ENCODE data around the gene LMF2.

The LMF2 gene

GRCh38 chr22:50476868-50477267, 30.6 kb downstream of the LMF2 start:
- H3K4me1 ChIP-seq (ENCODE audit: control insufficient read depth, insufficient read depth, low read length), result peaks cover 30% of the 10 kb centered on the region
- H3K4me3 ChIP-seq (ENCODE audit: low read length in 2 of 2), result no peak overlapping the region
- H3K36me3 ChIP-seq (ENCODE audit: control insufficient read depth in 2 of 2, insufficient read depth in 2 of 2, low read length in 2 of 2), result no peaks in the 10 kb centered on the region
- H3K9me3 ChIP-seq (ENCODE audit: control insufficient read depth in 2 of 2, low read length in 2 of 2), result no peaks in the 10 kb centered on the region
- H3K27me3 ChIP-seq (ENCODE audit: control insufficient read depth in 1 of 2, insufficient read depth in 2 of 2, low read length in 2 of 2), result peaks cover 12 to 22% of the 10 kb centered on the region in 2 donors
- no peak overlapping the region for H3K9ac ChIP-seq (ENCODE audit: low read length in 2 of 2)
- no peak overlapping the region for H3K27ac ChIP-seq (ENCODE audit: low read length)

- no peaks in the 10 kb centered on the region for H3K36me3 ChIP-seq (ENCODE audit: control insufficient read depth in 2 of 2, insufficient read depth in 2 of 2, low read length in 2 of 2)
- peak overlapping the region; percentile 34 to 62 for H3K9ac ChIP-seq (ENCODE audit: low read length in 2 of 2)
- no peaks in the 10 kb centered on the region for H3K9me3 ChIP-seq (ENCODE audit: control insufficient read depth in 2 of 2, low read length in 2 of 2)
- H3K4me3 ChIP-seq (ENCODE audit: low read length in 2 of 2), result peak overlapping the region; percentile 67 to 81
- H3K27me3 ChIP-seq (ENCODE audit: control insufficient read depth in 1 of 2, insufficient read depth in 2 of 2, low read length in 2 of 2), result peaks cover 9 to 10% of the 10 kb centered on the region in 2 donors
- H3K4me1 ChIP-seq (ENCODE audit: control insufficient read depth, insufficient read depth, low read length), result peaks cover 40% of the 10 kb centered on the region
- peak overlapping the region; percentile 31 for H3K27ac ChIP-seq (ENCODE audit: low read length)
These were observed 31.9 kb downstream of the LMF2 start for GRCh38 chr22:50475652-50476002.

GRCh38 chr22:50474710-50475651, 32.5 kb downstream of the LMF2 start, which contains the start of gene SBF1:
SBF1 (minus strand) TSS chr22:50475035; CDS start chr22:50474840, 195 bp downstream.
- no peaks in the 10 kb centered on the region for H3K9me3 ChIP-seq (ENCODE audit: control insufficient read depth in 2 of 2, low read length in 2 of 2)
- peak within 1 kb of the TSS; percentile 31 for H3K27ac ChIP-seq (ENCODE audit: low read length)
- H3K4me1 ChIP-seq (ENCODE audit: control insufficient read depth, insufficient read depth, low read length), result peaks cover 47% of the 10 kb centered on the region
- H3K4me3 ChIP-seq (ENCODE audit: low read length in 2 of 2), result peak within 1 kb of the TSS; percentile 68 to 81
- H3K27me3 ChIP-seq (ENCODE audit: control insufficient read depth in 1 of 2, insufficient read depth in 2 of 2, low read length in 2 of 2), result peaks cover 3 to 4% of the 10 kb centered on the region in 2 donors
- H3K36me3 ChIP-seq (ENCODE audit: control insufficient read depth in 2 of 2, insufficient read depth in 2 of 2, low read length in 2 of 2), result no peaks in the 10 kb centered on the region
- H3K9ac ChIP-seq (ENCODE audit: low read length in 2 of 2), result peak within 1 kb of the TSS; percentile 71 to 73

GRCh38 chr22:50473855-50474671, 33.4 kb downstream of the LMF2 start:
- Histone ChIP-seq H3K4me3 (ENCODE audit: low read length in 2 of 2) (peak overlapping the region; percentile 68 to 81), H3K9me3 (ENCODE audit: control insufficient read depth in 2 of 2, low read length in 2 of 2) (no peaks in the 10 kb centered on the region), H3K9ac (ENCODE audit: low read length in 2 of 2) (peak overlapping the region; percentile 71 to 73), H3K36me3 (ENCODE audit: control insufficient read depth in 2 of 2, insufficient read depth in 2 of 2, low read length in 2 of 2) (no peaks in the 10 kb centered on the region), H3K27me3 (ENCODE audit: control insufficient read depth in 1 of 2, insufficient read depth in 2 of 2, low read length in 2 of 2) (no peaks in the 10 kb centered on the region), H3K27ac (ENCODE audit: low read length) (no peak overlapping the region), H3K4me1 (ENCODE audit: control insufficient read depth, insufficient read depth, low read length) (peaks cover 52% of the 10 kb centered on the region)

- Histone ChIP-seq H3K9ac (ENCODE audit: low read length in 2 of 2) (peak overlapping the region; percentile 71 to 73), H3K27me3 (ENCODE audit: control insufficient read depth in 1 of 2, insufficient read depth in 2 of 2, low read length in 2 of 2) (no peaks in the 10 kb centered on the region), H3K4me3 (ENCODE audit: low read length in 2 of 2) (peak overlapping the region; percentile 68 to 81), H3K9me3 (ENCODE audit: control insufficient read depth in 2 of 2, low read length in 2 of 2) (no peaks in the 10 kb centered on the region), H3K36me3 (ENCODE audit: control insufficient read depth in 2 of 2, insufficient read depth in 2 of 2, low read length in 2 of 2) (no peaks in the 10 kb centered on the region), H3K27ac (ENCODE audit: low read length) (no peak overlapping the region), H3K4me1 (ENCODE audit: control insufficient read depth, insufficient read depth, low read length) (peaks cover 54% of the 10 kb centered on the region)
These were observed 34.4 kb downstream of the LMF2 start for GRCh38 chr22:50473088-50473487.

- no peak overlapping the region for H3K4me3 ChIP-seq (ENCODE audit: low read length in 2 of 2)
- H3K4me1 ChIP-seq (ENCODE audit: control insufficient read depth, insufficient read depth, low read length), result peaks cover 54% of the 10 kb centered on the region
- H3K9me3 ChIP-seq (ENCODE audit: control insufficient read depth in 2 of 2, low read length in 2 of 2), result no peaks in the 10 kb centered on the region
- peaks cover 5 to 6% of the 10 kb centered on the region in 2 donors for H3K36me3 ChIP-seq (ENCODE audit: control insufficient read depth in 2 of 2, insufficient read depth in 2 of 2, low read length in 2 of 2)
- H3K27me3 ChIP-seq (ENCODE audit: control insufficient read depth in 1 of 2, insufficient read depth in 2 of 2, low read length in 2 of 2), result no peaks in the 10 kb centered on the region
- no peak overlapping the region for H3K27ac ChIP-seq (ENCODE audit: low read length)
- H3K9ac ChIP-seq (ENCODE audit: low read length in 2 of 2), result no peak overlapping the region
These were observed 35.5 kb downstream of the LMF2 start for GRCh38 chr22:50471962-50472361.

- Histone ChIP-seq H3K27ac (ENCODE audit: low read length) (no peak overlapping the region), H3K27me3 (ENCODE audit: control insufficient read depth in 1 of 2, insufficient read depth in 2 of 2, low read length in 2 of 2) (no peaks in the 10 kb centered on the region), H3K4me3 (ENCODE audit: low read length in 2 of 2) (no peak overlapping the region), H3K9ac (ENCODE audit: low read length in 2 of 2) (no peak overlapping the region), H3K4me1 (ENCODE audit: control insufficient read depth, insufficient read depth, low read length) (peaks cover 54% of the 10 kb centered on the region), H3K9me3 (ENCODE audit: control insufficient read depth in 2 of 2, low read length in 2 of 2) (no peaks in the 10 kb centered on the region), H3K36me3 (ENCODE audit: control insufficient read depth in 2 of 2, insufficient read depth in 2 of 2, low read length in 2 of 2) (peaks cover 11% of the 10 kb centered on the region in 2 donors)
These were observed 36.2 kb downstream of the LMF2 start for GRCh38 chr22:50471197-50471847.

GRCh38 chr22:50470491-50470890, 37.0 kb downstream of the LMF2 start:
- Histone ChIP-seq H3K4me3 (ENCODE audit: low read length in 2 of 2) (no peak overlapping the region), H3K9me3 (ENCODE audit: control insufficient read depth in 2 of 2, low read length in 2 of 2) (no peaks in the 10 kb centered on the region), H3K4me1 (ENCODE audit: control insufficient read depth, insufficient read depth, low read length) (peaks cover 51% of the 10 kb centered on the region), H3K27ac (ENCODE audit: low read length) (no peak overlapping the region), H3K36me3 (ENCODE audit: control insufficient read depth in 2 of 2, insufficient read depth in 2 of 2, low read length in 2 of 2) (peaks cover 15 to 19% of the 10 kb centered on the region in 2 donors), H3K27me3 (ENCODE audit: control insufficient read depth in 1 of 2, insufficient read depth in 2 of 2, low read length in 2 of 2) (no peaks in the 10 kb centered on the region), H3K9ac (ENCODE audit: low read length in 2 of 2) (peak overlapping the region in 1 of 2 donors; percentile 29)

- H3K36me3 ChIP-seq (ENCODE audit: control insufficient read depth in 2 of 2, insufficient read depth in 2 of 2, low read length in 2 of 2), result peaks cover 22 to 25% of the 10 kb centered on the region in 2 donors
- no peak overlapping the region for H3K27ac ChIP-seq (ENCODE audit: low read length)
- no peaks in the 10 kb centered on the region for H3K27me3 ChIP-seq (ENCODE audit: control insufficient read depth in 1 of 2, insufficient read depth in 2 of 2, low read length in 2 of 2)
- no peak overlapping the region for H3K4me3 ChIP-seq (ENCODE audit: low read length in 2 of 2)
- H3K9me3 ChIP-seq (ENCODE audit: control insufficient read depth in 2 of 2, low read length in 2 of 2), result no peaks in the 10 kb centered on the region
- peaks cover 49% of the 10 kb centered on the region for H3K4me1 ChIP-seq (ENCODE audit: control insufficient read depth, insufficient read depth, low read length)
- H3K9ac ChIP-seq (ENCODE audit: low read length in 2 of 2), result no peak overlapping the region
These were observed 37.9 kb downstream of the LMF2 start for GRCh38 chr22:50469377-50470305.

Data from stomach smooth muscle (tissue), 2 donors.